ENCODE data around the gene JMJD7.

Gene JMJD7

GRCh38 chr15:41874736-41875135, 46.8 kb downstream of the JMJD7 start:
- CTCF ChIA-PET, result interaction anchor here (1.1 kb wide), 1 partner anchor 20 kb away, joined by 3 read pairs; no protein-coding TSS in a partner anchor
- no peak for DNase-seq (ENCODE audit: low read depth, low spot score)
- no peak overlapping the region for H3K4me3 ChIP-seq (ENCODE audit: low read depth, low read length)
- no peak for TF ChIP-seq CTCF (IDR thresholded peaks at IDR 0.05; ENCODE audit: insufficient read depth, low read length, missing control alignments)
- POLR2A ChIA-PET, result no interaction called here

- TF ChIP-seq CTCF (IDR thresholded peaks at IDR 0.05; ENCODE audit: insufficient read depth, low read length, missing control alignments), result no peak
- H3K4me3 ChIP-seq (ENCODE audit: low read depth, low read length), result no peak overlapping the region
- no peak for DNase-seq (ENCODE audit: low read depth, low spot score)
- POLR2A ChIA-PET, result no interaction called here
- CTCF ChIA-PET, result interaction anchor here (1.1 kb wide), 1 partner anchor 19 kb away, joined by 3 read pairs; no protein-coding TSS in a partner anchor
Measured at GRCh38 chr15:41876007-41876406, 48.1 kb downstream of the JMJD7 start.

- no peak overlapping the region for H3K4me3 ChIP-seq (ENCODE audit: low read depth, low read length)
- CTCF ChIA-PET, result no interaction called here
- TF ChIP-seq CTCF (IDR thresholded peaks at IDR 0.05; ENCODE audit: insufficient read depth, low read length, missing control alignments), result no peak
- DNase-seq (ENCODE audit: low read depth, low spot score), result no peak
- POLR2A ChIA-PET, result no interaction called here
Measured at GRCh38 chr15:41876689-41877088, 48.8 kb downstream of the JMJD7 start.

- no peak for TF ChIP-seq CTCF (IDR thresholded peaks at IDR 0.05; ENCODE audit: insufficient read depth, low read length, missing control alignments)
- POLR2A ChIA-PET, result no interaction called here
- H3K4me3 ChIP-seq (ENCODE audit: low read depth, low read length), result no peak overlapping the region
- DNase-seq (ENCODE audit: low read depth, low spot score), result no peak
- CTCF ChIA-PET, result no interaction called here
Measured at GRCh38 chr15:41877631-41878354, 49.9 kb downstream of the JMJD7 start.

- no peak overlapping the region for H3K4me3 ChIP-seq (ENCODE audit: low read depth, low read length)
- no peak for TF ChIP-seq CTCF (IDR thresholded peaks at IDR 0.05; ENCODE audit: insufficient read depth, low read length, missing control alignments)
- no peak for DNase-seq (ENCODE audit: low read depth, low spot score)
- ChIA-PET POLR2A (no interaction called here), CTCF (no interaction called here)
Measured at GRCh38 chr15:41878355-41878699, 50.4 kb downstream of the JMJD7 start.

GRCh38 chr15:41879321-41879845, 51.5 kb downstream of the JMJD7 start:
- ChIA-PET CTCF (no interaction called here), POLR2A (no interaction called here)
- no peak overlapping the region for H3K4me3 ChIP-seq (ENCODE audit: low read depth, low read length)
- no peak for TF ChIP-seq CTCF (IDR thresholded peaks at IDR 0.05; ENCODE audit: insufficient read depth, low read length, missing control alignments)
- DNase-seq (ENCODE audit: low read depth, low spot score), result no peak

Measured in AG04449 (cell line).